Thyroid gland (tissue), 4 donors: ENCODE measurements around the gene NECTIN1.

Experiments
- CTCF ChIP-seq, 6 experiments: fragments of 200-600 bp in 3 of 6; fragments of 450-650 bp in 3 of 6; sonication (generic) in 3 of 6; IDR thresholded peaks; one replicate each; pipeline ENCODE4 v1.5.1; 2016 to 2019; ENCODE audit warnings: antibody characterized with exemption in 6 of 6, mild to moderate bottlenecking in 2 of 6, inconsistent platforms in 1 of 6, moderate library complexity in 1 of 6
- POLR2A ChIP-seq, 2 donors: fragments of 450-650 bp; IDR thresholded peaks; one replicate each; pipeline ENCODE4 v1.6.1; 2017; ENCODE audit warnings: antibody characterized with exemption in 2 of 2, mild to moderate bottlenecking in 2 of 2, moderate library complexity in 1 of 2

DNA sequence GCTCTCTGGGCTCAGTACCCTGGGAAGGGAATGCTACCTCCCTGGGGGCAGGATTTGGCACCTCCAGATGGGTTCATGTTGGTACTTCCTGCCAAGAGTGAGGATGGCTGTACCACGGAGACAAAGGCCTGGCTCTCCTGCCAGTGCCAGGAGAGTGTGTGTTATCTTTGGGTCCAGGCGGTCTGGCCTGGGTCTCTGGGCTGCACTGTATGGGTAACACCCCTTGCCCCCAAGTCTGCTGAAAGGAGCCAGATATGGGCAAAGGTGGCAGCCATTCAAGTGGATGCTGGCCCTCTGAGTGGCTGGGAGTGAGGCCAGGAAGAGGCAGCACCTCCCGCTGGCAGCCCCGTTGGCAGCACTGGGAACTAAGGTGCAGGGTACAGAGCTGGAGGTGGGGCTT is 91.5 kb downstream of the NECTIN1 start:
- no peak for TF ChIP-seq CTCF (IDR thresholded peaks at IDR 0.05)
- no peak for TF ChIP-seq POLR2A (IDR thresholded peaks at IDR 0.05)
